BJ (cell line): ENCODE results near the gene ALPK1. TPM values are rescaled to one million over a fixed set of nuclear protein-coding genes. Genes with fewer than 3 reads are reported as not detected.

Experiments
- CTCF ChIA-PET: fragments of 350-600 bp; formaldehyde crosslinking; extraction: SDS; loops from one replicate; lab custom pipeline; 2021; ENCODE audit warnings: antibody characterized with exemption, inconsistent platforms; lab: Yijun Ruan, JAX
- POLR2A ChIA-PET: fragments of 300-600 bp; sonication (Branson Sonifier 250); formaldehyde crosslinking; extraction: SDS; loops from one replicate; lab custom pipeline; 2021; ENCODE audit warnings: antibody characterized with exemption; lab: Charles Lee
- DNase-seq: peaks from one replicate; pipeline ENCODE4 v3.0.0-alpha.2; 2011; ENCODE audit warnings: low read depth
- H3K27me3 ChIP-seq: 2 replicates; pipeline ENCODE4 v1.6.0; 2011; ENCODE audit warnings: low read length; ENCODE audit not compliant: control insufficient read depth, insufficient read depth
- H3K36me3 ChIP-seq: 2 replicates; pipeline ENCODE4 v1.5.1; 2011; ENCODE audit warnings: low read length; ENCODE audit not compliant: control insufficient read depth, insufficient read depth
- H3K4me3 ChIP-seq: 2 replicates; pipeline ENCODE4 v1.5.1; 2011; ENCODE audit warnings: low read depth, mild to moderate bottlenecking, control low read depth, low read length
- CTCF ChIP-seq: IDR thresholded peaks from 2 replicates; pipeline ENCODE4 v1.5.1; 2011; ENCODE audit warnings: low read depth, mild to moderate bottlenecking, control low read depth, inconsistent platforms, low read length, moderate library complexity; ENCODE audit not compliant: insufficient read depth
- polyA plus RNA-seq: library from polyadenylated mRNA; depleted of rRNA; stranded (reverse); fragments of >200 nt; gene quantifications from 2 replicates; pipeline ENCODE4 v1.2.3, GENCODE V29; 2011

The ALPK1 gene
- polyA plus RNA-seq, 1 experiment = 7.6 TPM

- POLR2A ChIA-PET = no interaction called here
- TF ChIP-seq CTCF = no peak
- DNase-seq = no peak
- CTCF ChIA-PET = no interaction called here
- Histone ChIP-seq H3K36me3 (no peaks in the 10 kb centered on the region), H3K27me3 (no peaks in the 10 kb centered on the region), H3K4me3 (no peak overlapping the region)
Observed at GRCh38 chr4:112276113-112276512, 21.1 kb upstream of the ALPK1 start.

- Histone ChIP-seq H3K4me3 (no peak overlapping the region), H3K36me3 (no peaks in the 10 kb centered on the region), H3K27me3 (no peaks in the 10 kb centered on the region)
- TF ChIP-seq CTCF = no peak
- CTCF ChIA-PET = no interaction called here
- POLR2A ChIA-PET = no interaction called here
- no peak for DNase-seq
Observed at GRCh38 chr4:112277220-112277619, 19.9 kb upstream of the ALPK1 start.

GRCh38 chr4:112277705-112278448 lies 19.3 kb upstream of the ALPK1 start:
- no peak for TF ChIP-seq CTCF
- no peak for DNase-seq
- ChIA-PET POLR2A (no interaction called here), CTCF (no interaction called here)
- no peak overlapping the region for H3K4me3 ChIP-seq
- H3K27me3 ChIP-seq = no peaks in the 10 kb centered on the region
- no peaks in the 10 kb centered on the region for H3K36me3 ChIP-seq

- Histone ChIP-seq H3K27me3 (no peaks in the 10 kb centered on the region), H3K4me3 (no peak overlapping the region), H3K36me3 (no peaks in the 10 kb centered on the region)
- ChIA-PET CTCF (interaction anchor here (0.6 to 3.0 kb wide), 2 partner anchors 12 to 477 kb away, joined by 3 to 11 read pairs; no protein-coding TSS in a partner anchor), POLR2A (interaction anchor here (0.7 kb wide), 1 partner anchor 358 kb away, joined by 5 read pairs; no protein-coding TSS in a partner anchor)
- no peak for TF ChIP-seq CTCF
- no peak for DNase-seq
Observed at GRCh38 chr4:112279025-112279881, 17.9 kb upstream of the ALPK1 start.

- no peak for TF ChIP-seq CTCF
- no peak overlapping the region for H3K4me3 ChIP-seq
- no peaks in the 10 kb centered on the region for H3K36me3 ChIP-seq
- no peak for DNase-seq
- CTCF ChIA-PET = interaction anchor here (0.7 to 3.0 kb wide), 2 partner anchors 13 to 18 kb away, joined by 4 to 11 read pairs; no protein-coding TSS in a partner anchor
- no peaks in the 10 kb centered on the region for H3K27me3 ChIP-seq
- POLR2A ChIA-PET = no interaction called here
Observed at GRCh38 chr4:112279882-112280315, 17.3 kb upstream of the ALPK1 start.
